Globus pallidus (tissue), 1 donor: Measurements from ENCODE around the gene ROBO1.

ENCODE experiments used
- DNase-seq: peaks from one replicate; pipeline ENCODE4 v3.0.0-alpha.2; 2015; ENCODE audit warnings: low spot score

ROBO1 gene

DNA sequence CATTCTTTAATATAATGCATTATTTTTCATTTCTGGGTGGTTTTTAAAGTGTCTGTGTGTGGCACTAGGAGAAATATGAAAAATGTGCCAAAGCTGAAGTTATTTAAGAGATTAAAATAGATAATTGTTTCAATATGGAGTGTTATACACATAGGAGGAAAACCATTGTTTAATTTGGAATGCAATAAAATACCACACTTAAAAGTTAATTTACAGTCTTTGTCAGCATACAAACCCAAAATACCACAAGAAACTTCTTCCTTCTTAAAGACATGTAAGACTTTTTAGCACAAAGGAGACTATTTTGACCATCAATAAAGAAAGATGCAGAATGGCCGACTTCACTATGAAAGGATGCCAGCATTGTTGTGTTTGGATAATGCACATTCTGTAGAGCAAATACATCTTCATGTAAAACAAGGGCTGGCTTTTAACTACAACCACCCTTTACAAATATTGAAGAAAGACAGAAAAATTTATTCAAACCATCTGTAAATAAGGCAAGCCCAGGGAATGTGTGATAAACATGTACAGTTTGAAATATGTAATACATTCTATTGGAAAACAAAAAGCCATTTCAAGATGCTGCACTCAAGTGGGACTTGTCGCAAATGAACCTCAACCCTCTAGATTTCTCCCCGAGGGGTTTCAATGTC, 1146.6 kb downstream of the ROBO1 start:
- DNase-seq, result no peak

DNA sequence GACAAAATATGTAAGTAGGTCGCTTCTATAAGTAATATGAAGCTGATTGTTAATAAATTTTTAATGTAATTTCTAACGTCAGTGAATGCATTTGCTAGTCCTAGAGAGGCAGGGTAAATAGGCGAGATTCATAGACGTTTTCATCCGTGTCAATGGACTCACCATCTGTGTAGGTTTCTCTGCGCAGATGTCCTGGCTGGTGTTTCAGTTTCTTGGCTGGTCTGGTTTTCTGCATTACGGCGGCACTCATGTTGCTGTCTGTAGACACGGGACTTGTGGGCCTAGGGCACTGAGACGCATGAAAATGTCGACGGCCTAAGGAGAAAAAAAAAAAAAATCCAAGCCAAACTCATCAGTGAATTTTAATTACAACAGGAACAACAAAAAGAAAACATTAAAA, 1153.3 kb downstream of the ROBO1 start:
- no peak for DNase-seq

DNA sequence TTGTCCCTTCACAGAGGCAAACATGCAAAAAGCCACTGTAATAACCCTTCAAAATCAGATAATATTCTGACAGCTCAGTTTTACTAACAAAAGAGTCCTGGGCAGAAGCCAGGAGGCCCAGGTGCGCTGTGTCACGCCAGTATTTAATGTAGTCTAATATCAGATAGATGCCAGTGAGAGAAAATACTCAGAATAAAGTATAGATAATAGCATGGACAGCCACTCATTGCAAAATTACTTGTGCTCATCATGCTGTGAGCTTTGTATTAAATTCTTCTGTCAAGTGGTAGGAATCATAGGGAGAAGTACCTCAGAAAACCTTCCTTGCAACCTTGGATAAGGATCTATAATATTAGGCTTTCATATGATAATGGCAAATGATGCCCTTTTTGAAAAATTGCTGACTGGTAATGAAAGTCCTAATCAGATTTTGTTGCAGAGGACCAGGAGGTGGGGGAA, 1154.3 kb downstream of the ROBO1 start:
- no peak for DNase-seq

DNA sequence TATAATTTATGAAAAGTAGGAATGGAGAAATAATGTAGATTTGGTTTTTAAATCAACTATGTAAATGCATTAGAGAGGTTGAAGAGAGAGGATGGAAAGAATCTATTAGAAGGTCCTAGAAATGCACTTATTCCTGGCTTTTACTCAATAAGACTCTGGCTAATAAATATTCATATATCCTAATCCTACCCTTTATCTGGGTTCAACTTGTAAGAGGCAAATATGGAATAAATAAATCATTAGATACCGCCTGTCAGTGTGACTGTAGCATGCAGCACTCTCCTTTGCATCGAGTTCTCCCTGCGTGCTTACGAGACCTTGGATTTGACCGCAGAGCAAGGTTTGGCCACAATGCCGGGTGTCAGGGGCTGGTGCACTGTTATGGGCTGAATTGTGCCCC, 1156.5 kb downstream of the ROBO1 start:
- DNase-seq, result no peak

DNA sequence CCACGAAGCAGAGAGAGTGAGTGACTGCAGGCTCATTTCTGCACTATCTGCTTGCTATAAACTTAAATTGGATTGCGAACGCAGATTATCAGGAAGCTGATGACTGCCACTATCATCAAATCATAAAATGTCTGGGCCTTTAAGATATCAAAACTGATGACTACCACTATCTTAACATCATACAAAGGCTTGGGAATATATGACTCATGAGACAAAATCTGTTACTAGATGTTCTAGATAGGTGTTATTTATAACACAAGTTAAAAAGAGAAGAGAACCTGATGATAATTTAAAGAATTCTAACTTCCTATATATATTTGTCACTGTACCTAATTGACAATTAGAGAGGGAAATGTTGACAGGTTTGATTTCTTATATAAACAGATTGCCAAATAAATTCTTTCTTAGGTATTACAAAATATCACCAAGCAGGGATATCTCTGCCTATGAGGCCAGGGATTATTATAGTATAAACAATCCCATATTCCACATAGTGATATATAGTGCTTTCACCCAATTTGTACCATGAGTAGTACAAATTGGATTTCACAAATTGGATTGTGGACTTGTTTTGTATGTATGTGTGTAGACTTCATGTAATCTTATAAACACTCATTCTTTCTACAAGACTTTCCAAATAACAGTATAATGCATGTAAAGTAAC, 1157.2 kb downstream of the ROBO1 start:
- no peak for DNase-seq

DNA sequence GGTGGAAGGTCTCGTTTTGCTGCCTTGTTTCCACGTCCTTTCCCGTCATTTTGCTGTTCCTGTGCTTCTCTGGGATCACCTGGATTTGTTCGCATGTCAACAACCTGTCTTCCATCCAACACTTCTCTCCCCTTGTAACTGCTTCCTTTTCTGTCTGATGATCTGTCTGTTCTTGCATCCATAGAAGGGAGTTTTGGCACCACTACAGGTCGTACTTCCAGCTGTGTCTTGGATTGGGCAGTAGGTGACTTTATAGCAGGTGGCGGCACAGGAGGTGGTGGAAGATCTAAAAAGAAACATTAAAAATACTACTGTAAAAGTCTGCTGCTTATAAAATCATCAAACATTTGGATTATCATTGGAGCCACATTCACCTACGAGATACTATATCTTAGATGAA, 1161.0 kb downstream of the ROBO1 start:
- DNase-seq, result no peak

DNA sequence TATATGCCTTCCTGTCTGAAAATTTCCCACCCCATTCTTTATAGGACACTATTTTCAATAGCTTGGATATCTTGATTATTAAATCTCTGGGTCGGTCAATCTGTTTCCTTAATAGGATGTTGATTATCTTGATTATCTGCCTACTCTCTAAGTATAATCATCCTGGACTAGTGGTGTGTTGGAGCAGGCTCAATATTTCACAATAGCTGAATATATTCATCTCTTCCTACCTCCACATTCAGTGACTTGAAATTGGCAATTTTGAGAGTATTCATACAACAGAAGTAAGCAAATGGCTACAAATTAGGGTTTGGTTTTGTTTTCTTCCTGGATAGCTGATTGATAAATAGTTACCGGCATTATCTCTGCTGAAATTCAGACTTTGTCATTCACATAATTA, 1162.6 kb downstream of the ROBO1 start:
- no peak for DNase-seq

DNA sequence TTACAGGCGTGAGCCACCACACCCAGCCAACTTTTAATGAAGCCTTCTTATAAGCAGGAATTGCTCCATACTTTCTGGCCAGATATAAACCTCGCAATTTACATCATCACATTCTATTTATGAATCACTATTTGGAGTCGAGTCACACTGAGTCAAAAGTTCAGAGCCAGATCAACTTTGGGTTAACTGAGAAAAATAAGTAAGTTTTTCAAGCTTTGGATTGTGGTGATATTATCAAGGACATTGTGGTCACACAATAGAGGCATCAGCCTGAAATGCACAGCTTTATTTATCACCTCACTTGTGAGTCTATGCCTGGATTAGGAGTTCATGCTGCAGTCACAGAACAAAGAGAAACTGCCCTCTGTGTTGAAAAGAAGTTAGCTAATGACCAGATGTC, 1163.5 kb downstream of the ROBO1 start:
- no peak for DNase-seq

DNA sequence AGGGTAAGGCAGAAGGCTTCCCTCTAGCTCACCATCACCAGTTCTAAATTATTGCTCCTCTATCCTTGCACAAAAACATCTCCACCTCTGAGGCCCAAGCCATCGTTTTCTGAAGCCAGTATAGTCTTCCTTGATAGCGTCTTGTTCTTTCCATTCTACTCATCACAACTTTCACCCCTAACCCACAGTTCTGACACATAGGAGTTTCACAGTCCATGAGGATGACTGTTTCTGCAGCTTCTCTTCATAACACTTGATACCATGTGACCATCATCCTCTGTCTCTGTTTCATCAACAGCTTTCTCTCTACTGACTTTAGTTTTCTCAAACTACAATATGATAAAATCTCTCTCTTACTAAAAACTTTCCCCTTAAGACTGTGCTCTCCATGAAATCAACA, 1166.5 kb downstream of the ROBO1 start:
- DNase-seq, result no peak

DNA sequence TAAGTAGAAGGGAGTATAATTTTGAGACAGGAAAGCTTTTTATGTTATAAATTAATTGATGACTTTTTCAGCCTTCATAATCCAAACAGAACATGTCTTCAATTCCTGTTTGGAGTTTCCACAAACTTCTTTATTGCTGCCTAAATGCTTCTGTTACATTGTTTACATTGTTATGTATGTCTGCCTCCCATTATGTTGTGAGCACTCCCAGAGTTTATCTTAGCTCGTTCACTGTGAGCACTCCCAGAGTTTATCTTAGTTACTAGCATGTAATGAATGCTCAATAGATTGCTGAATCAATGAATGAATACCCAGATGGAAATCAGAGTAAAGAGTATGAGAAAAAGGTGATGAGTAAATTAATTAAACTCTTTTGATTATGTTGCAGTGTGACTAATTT, 1178.0 kb downstream of the ROBO1 start:
- no peak for DNase-seq

DNA sequence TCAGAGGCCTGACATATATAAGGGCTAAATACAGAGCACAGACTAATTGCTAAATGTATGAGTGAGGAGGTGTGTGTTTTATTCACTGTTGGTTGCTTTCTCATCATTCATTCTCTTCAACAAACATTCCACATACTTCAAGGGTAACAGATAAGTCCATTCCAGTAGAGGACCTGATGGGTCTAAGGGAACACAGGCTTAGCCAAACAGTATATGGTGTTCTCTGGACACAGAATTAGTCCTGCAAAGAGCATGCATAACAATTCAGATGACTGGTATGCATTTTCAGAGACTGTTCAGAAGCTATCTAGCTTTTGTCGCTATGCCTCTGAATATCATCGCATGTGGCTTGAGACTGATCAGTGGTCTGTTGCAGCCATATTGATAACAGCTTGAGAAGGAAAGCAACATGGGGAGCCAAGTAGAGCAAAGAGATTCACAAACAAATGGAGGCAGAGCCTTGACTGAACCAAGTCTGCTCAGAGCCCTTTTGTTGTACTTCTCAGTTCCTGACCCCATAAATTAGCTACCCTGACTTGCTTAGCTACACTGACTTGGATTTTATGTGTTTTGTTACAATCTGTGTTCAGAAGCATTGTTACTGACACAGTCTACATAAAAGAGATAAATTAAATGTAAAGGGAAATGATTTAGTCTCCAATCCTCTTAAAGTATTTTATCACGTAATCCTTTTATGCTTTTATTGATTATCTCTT, 1178.7 kb downstream of the ROBO1 start:
- DNase-seq, result no peak

DNA sequence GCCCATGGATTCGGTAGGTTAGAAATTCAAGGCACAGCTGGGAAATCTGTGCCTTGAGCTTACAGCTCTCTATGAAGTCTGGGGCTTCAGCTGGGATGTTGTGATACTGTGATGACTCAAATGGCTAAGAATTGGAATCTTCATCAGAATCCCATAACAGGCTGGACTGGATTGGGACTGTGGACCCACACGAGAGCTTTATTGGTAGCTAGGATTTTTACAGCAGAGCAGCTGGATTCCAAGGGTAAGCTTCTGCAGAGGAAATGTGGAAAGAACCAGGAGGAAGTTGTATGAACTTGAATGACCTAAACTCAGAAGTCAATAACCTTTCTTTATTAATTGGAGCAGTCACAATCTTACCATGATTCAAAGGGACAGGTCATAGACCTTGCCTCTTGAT, 1187.1 kb downstream of the ROBO1 start:
- DNase-seq, result no peak

DNA sequence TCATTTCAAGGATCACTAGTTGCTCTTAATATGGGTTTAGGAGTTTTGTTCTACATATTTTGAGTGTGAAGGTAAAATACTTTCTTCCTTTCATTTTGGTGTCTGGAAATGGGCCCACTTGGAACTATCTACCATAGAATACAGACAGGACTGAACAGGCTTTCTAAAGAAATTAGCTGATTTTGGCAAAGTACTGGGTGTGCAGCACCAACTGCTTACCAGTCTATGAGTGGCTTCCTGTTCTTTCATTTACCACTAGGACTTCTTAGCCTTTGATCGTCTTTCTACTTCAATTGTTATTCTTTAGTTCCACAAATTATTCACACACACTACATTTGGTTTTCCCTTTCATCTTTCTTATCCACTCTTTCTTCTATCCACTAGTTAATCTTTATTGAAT, 1196.3 kb downstream of the ROBO1 start:
- DNase-seq, result no peak

DNA sequence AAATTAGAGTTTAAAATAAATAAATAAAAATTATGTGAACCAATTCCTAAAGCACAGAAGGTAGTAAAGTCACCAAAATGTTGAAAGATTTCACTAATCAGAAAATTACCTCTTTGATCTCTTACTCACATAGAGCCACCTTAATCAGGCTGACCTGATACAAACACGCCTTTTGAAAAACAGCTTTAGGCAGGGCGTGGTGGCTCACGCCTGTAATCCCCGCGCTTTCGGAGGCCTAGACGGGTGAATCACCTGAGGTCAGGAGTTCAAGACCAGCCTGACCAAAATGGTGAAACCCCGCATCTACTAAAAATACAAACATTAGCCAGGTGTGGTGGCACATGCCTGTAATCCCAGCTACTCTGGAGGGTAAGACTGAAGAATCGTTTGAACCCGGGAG, 1197.3 kb downstream of the ROBO1 start:
- DNase-seq, result no peak

DNA sequence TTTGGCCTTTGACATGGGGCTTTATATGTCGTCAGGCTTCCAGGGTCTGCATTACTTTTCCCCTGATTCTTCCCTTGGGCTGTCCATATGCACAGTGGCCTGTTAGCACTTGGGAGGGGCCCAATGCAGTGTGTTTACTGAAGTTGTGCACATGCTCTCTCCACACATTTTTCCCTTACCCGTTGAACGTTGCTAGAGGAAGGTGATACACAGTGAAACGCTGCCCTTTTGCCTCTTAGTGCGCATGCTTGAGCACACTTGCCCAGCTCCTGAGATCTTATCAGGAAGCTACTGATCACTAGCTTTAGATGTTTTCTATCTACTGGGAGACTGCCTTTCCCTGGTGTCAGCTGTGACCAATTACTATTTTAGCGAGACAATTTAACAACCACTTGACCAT, 1198.0 kb downstream of the ROBO1 start:
- no peak for DNase-seq

DNA sequence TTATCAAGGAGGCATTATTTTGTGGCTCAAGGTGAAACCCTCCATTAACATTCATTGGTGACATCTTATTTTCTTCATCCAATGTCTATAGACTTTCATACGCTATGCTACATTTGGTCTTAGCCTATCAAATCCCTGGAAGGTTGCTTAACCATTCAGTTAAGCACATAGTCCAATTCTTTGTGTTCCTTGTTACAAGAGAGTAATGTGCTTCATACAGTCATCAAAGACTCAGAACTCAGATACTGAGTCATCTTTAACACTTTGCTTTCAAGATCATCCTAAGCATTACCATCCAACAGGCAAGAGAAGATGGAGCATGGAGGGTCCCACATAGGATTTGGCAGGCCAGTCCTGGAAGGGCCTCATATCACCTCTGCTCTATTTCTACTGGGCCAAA, 1202.1 kb downstream of the ROBO1 start:
- DNase-seq, result no peak

DNA sequence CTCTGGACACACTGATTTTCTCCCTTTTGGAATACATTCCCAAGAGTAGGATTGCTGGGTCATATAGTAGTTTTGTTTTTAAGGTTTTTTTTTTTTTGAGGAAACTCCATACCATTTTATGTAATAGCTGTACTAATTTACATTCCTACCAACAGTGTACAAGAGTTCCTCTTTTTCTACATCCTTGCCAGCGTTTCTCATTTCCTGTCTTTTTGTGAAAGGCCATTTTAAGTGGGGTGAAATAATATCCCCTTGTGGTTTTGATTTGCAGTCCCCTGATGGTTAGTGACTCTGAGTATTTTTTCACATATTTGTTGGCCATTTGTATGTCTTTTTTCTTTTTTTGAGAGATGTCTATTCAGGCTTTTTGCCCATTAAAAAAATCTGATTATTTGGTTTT, 1205.5 kb downstream of the ROBO1 start:
- DNase-seq, result no peak
